ENCODE data around the gene HOXA1.
"Not testable (repeated sequence)": the region's sequence is repeated elsewhere in the genome, so short reads cannot be mapped to it uniquely, and the experiment has no call there.

The HOXA1 gene

DNA sequence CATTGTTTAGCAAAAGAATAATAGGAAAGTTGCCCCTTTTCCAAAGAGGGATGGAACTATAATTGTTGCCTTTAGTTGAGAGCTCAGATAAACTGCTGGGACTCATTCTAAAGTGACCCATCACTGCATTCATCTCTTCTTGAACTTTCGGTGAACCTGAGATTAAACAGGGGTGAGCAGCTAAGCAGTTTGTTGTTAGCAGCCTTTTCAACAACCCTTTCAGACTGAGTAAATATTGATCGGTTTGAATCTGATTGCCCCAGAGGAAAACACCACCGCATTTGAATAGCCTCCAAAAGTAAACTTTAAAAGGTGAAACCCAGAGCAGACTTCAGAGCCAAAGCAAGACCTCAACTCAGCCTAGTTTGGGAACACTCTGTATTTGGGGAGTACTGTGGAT is 4.7 kb downstream of the HOXA1 start:
- FAIRE-seq, result no peak

GRCh38 chr7:27088002-27088922 is 7.5 kb downstream of the HOXA1 start:
- no peak for FAIRE-seq

- FAIRE-seq, result no peak
Measured at GRCh38 chr7:27083646-27084045, 12.2 kb downstream of the HOXA1 start.

- no peak for FAIRE-seq
Measured at GRCh38 chr7:27082171-27082570, 13.6 kb downstream of the HOXA1 start.

GRCh38 chr7:27080844-27081436 is 14.9 kb downstream of the HOXA1 start:
- FAIRE-seq, result no peak

- no peak for FAIRE-seq
Measured at GRCh38 chr7:27079234-27079975, 16.4 kb downstream of the HOXA1 start.

- no peak for FAIRE-seq
Measured at GRCh38 chr7:27078616-27079233, 17.1 kb downstream of the HOXA1 start.

- no peak for FAIRE-seq
Measured at GRCh38 chr7:27073076-27073475, 22.7 kb downstream of the HOXA1 start.

- FAIRE-seq, result no peak
Measured at GRCh38 chr7:27071622-27072390, 24.0 kb downstream of the HOXA1 start.

DNA sequence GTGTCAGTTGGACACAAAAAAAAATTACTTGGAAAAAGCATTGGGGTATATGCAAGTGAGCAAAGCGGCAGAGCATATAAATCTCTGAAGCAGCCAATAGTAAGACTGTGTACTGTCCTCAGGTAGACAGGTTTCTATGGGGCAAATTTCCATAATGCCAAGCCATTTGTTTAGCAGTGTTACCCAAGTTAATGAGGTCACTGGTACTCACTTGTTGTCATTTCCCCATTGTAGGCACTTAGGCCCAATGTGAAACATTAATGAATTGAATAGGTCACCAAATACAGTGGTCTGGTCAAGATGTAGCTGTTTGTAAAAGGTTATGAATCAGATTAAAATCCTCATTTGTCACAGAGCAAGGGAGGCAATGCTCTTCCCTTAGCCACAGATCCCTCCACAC is 27.5 kb downstream of the HOXA1 start:
- no peak for FAIRE-seq

DNA sequence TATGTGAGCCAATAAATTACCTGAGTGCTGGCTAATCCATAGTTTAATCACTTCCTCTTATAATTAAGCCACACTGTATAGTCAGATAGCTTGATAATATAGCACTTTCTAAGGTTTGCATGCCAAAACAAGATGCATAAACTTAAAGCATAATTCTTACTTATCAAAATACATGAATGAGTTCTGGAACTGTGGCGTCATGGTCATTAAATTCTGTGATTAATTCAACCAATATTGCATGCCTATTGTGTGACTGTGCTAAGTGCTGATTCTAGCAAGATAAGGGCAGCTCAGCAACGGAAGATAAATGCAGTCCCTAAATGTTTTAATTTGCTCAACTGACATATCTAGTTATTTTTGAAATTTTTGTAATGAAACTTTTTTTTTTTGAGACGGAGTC is 29.7 kb downstream of the HOXA1 start:
- no peak for FAIRE-seq

- FAIRE-seq, result no peak
Measured at GRCh38 chr7:27065709-27066108, 30.1 kb downstream of the HOXA1 start.

DNA sequence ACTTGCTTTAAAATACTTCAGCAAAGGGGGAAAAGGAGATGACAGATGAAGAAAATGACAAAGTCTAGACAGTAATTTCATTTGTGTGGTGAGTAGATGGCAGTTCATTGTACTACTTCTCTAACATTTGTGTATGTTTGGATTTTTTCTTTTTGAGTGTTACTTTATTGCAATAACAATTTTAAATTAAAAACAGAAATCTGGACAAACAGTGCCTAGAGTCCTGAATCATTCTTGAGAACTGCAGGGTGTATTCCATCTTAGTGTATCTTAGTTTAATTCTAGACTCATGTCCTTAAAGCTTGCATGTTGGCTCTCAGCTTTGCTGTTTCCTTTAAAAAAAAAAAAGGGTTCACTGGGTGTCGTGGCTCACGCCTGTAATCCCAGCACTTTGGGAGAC is 31.1 kb downstream of the HOXA1 start:
- FAIRE-seq, result no peak

- no peak for FAIRE-seq
Measured at GRCh38 chr7:27064159-27064558, 31.6 kb downstream of the HOXA1 start.

DNA sequence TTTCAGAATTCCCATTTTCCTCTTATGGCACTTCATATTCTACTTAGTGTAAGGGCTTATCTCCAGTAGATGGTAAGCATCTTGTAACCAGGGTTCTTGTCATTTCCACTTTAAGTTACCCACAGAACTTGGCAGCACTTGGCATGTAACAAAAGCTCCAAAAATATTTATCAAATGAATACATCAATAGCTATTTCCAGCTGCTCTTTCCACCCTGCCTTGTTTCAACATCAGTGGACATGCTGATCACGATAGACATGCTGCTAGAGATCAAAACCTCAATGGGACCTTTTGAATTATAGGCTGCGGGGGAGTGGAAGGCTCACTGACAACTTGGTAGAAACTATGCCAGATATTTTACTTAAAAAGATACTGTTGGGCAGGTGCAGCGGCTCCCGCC is 32.9 kb downstream of the HOXA1 start:
- no peak for FAIRE-seq

DNA sequence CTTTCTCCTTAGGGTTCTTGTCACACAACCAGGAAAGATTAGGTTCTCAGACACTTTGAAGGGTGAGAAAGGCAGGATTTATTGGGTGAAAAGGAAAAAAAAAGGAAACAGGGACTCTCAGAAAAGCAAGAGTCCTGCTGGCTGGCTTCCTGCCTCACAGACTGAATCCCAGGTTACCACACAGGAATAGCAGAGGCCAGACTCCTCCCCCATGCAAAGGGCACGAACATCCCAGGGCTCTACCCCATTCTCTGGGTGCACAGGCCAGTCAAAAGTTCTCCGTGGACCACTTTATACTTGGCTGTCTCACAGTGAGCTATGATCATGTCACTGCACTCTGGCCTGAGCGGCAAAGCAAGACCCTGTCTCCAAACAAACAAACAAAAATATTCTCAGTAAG is 42.6 kb downstream of the HOXA1 start:
- no peak for FAIRE-seq

DNA sequence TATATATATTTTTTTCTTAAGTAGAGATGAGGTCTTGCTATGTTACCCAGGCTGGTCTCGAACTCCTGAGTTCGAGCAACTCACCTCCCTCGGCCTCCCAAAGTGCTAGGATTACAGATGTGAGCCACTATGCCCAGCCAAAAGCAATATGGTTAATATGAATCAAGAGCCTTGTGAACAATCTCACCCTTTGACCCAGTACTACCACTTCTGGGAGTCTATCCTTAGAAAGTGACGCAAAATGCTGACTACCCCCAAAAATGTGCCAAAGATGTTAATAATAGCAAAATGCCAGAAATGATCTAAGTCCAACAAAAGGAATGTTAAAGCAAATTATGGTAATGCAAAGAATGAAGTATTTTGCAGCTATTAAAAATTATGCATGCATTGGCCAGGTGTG is 44.3 kb downstream of the HOXA1 start:
- FAIRE-seq, result no peak

GRCh38 chr7:27048438-27048837 is 47.4 kb downstream of the HOXA1 start:
- no peak for FAIRE-seq

DNA sequence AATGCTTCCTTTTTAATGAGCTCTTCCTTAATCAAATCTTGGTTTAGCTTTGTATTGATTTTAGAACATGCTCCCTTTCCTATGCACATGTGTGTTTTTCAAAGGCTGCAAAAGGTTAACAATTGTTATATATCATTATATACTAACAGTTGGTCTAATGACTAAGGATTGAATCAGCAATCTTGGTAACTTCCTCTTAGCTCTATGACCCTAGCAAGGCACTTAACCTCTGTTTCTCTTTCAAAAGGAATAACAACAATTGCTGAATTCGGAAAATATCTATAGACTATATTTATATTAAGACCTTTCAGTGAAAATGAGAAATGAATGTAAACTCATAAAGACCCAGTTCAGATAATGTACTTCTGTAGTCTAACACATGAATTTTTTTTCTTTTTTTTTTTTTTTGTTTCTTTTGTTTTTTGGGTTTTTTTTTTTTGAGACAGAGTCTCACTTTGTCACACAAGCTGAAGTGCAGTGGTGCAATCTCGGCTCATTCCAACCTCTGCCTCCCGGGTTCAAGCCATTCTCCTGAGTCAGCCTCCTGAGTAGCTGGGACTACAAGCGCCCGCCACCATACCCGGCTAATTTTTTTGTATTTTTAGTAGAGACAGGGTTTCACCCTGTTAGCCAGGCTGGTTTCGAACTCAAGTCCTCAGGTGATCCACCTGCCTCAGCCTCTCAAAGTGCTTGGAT is 48.8 kb downstream of the HOXA1 start:
- no peak for FAIRE-seq

- FAIRE-seq, result not testable (repeated sequence)
Measured at GRCh38 chr7:27045972-27046371, 49.8 kb downstream of the HOXA1 start.

DNA sequence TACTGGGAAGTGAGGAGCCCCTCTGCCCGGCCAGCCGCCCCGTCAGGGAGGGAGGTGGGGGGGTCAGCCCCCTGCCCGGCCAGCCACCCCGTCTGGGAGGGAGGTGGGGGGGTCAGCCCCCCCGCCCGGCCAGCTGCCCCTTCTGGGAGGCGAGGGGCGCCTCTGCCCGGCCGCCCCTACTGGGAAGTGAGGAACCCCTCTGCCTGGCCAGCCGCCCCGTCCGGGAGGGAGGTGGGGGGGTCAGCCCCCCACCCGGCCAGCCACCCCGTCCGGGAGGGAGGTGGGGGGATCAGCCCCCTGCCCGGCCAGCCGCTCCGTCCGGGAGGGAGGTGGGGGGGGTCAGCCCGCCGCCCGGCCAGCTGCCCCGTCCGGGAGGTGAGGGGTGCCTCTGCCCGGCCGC is 50.7 kb downstream of the HOXA1 start:
- not testable (repeated sequence) for FAIRE-seq
